A549 (cell line): ENCODE results near the gene SURF2. TPM values are rescaled to one million over a fixed set of nuclear protein-coding genes. Genes with fewer than 3 reads are reported as not detected.
A peak's percentile ranks its signal among the peaks of the same experiment; 100 is the strongest.

ENCODE experiments used
- ATAC-seq, 2 experiments: fragments of 200-7000 bp in 1 of 2; fragments of >200 bp in 1 of 2; cut with Nextera tagmentation in 1 of 2; cut with Tn5 transposase in 1 of 2; 3 replicates each; pipeline versions ENCODE4 v1.8.0 to v1.9.1; 2018 to 2020; ENCODE audit warnings: mild to moderate bottlenecking in 1 of 2, moderate library complexity in 1 of 2
- CTCF ChIA-PET: fragments of 300-600 bp; sonication (Branson Sonifier 250); formaldehyde crosslinking; extraction: SDS; loops from one replicate; lab custom pipeline; 2021; ENCODE audit warnings: antibody characterized with exemption, inconsistent platforms; lab: Yijun Ruan, JAX
- POLR2A ChIA-PET: fragments of 350-600 bp; formaldehyde crosslinking; extraction: SDS; loops from one replicate; lab custom pipeline; 2021; ENCODE audit warnings: antibody characterized with exemption, inconsistent platforms; lab: Yijun Ruan, JAX
- DNase-seq, 2 experiments: peaks; one replicate each; pipeline versions ENCODE4 v3.0.0 to v3.0.0-alpha.2; 2011 to 2016; ENCODE audit warnings: low read depth in 1 of 2, low spot score in 1 of 2
- FAIRE-seq: peaks from 2 replicates; lab custom pipeline; 2011; peaks lifted over from hg19 to GRCh38; lab: Jason Lieb, UNC
- H3K27ac ChIP-seq, 2 experiments: fragments of >200 bp; sonication (Bioruptor Twin); formaldehyde crosslinking; 3 replicates each; pipeline ENCODE4 v1.5.1; 2016 to 2017
- H3K4me1 ChIP-seq: fragments of >200 bp; sonication (Bioruptor Twin); formaldehyde crosslinking; 3 replicates; pipeline ENCODE4 v1.6.1; 2016
- H3K4me2 ChIP-seq: fragments of >200 bp; sonication (Bioruptor Twin); formaldehyde crosslinking; 3 replicates; pipeline ENCODE4 v1.6.1; 2016
- H3K4me3 ChIP-seq: fragments of >200 bp; sonication (Bioruptor Twin); formaldehyde crosslinking; 3 replicates; pipeline ENCODE4 v1.5.1; 2016
- H3K9me3 ChIP-seq: fragments of >200 bp; sonication (Bioruptor Twin); formaldehyde crosslinking; 3 replicates; pipeline ENCODE4 v1.6.1; 2016
- ATOH8 ChIP-seq: fragments of 250-450 bp; sonication (Bioruptor Pico); IDR thresholded peaks from 2 replicates; pipeline ENCODE4 v1.5.0; 2020; ENCODE audit warnings: low read depth, mild to moderate bottlenecking, moderate library complexity
- BHLHE40 ChIP-seq: IDR thresholded peaks from 2 replicates; pipeline ENCODE4 v1.6.1; 2012; ENCODE audit warnings: low read depth, low read length, inconsistent platforms
- CBX2 ChIP-seq: fragments of 200-600 bp; sonication (generic); IDR thresholded peaks from 2 replicates; pipeline ENCODE4 v1.6.1; 2016; ENCODE audit warnings: low read depth, mild to moderate bottlenecking, borderline replicate concordance
- CHD4 ChIP-seq: fragments of 200-600 bp; sonication (generic); IDR thresholded peaks from 2 replicates; pipeline ENCODE4 v1.6.1; 2016; ENCODE audit warnings: antibody characterized with exemption, mild to moderate bottlenecking, borderline replicate concordance
- CTCF ChIP-seq: fragments of >200 bp; sonication (Bioruptor Twin); formaldehyde crosslinking; IDR thresholded peaks from 3 replicates; pipeline ENCODE4 v1.5.1; 2016
- EHMT2 ChIP-seq: fragments of 200-600 bp; sonication (generic); IDR thresholded peaks from 2 replicates; pipeline ENCODE4 v1.6.1; 2016; ENCODE audit warnings: antibody characterized with exemption, low read depth, mild to moderate bottlenecking, moderate library complexity
- ELK1 ChIP-seq: fragments of 150-350 bp; IDR thresholded peaks from 2 replicates; pipeline ENCODE4 v1.6.1; 2014; ENCODE audit warnings: low read depth, mild to moderate bottlenecking, low read length
- FOSB ChIP-seq: fragments of 250-450 bp; sonication (Bioruptor Pico); IDR thresholded peaks from 2 replicates; pipeline ENCODE4 v1.5.0; 2020; ENCODE audit warnings: mild to moderate bottlenecking, moderate library complexity
- HDAC2 ChIP-seq: fragments of 200-600 bp; sonication (generic); IDR thresholded peaks from 2 replicates; pipeline ENCODE4 v1.6.1; 2016
- HES2 ChIP-seq: fragments of >200 bp; sonication (Bioruptor Twin); formaldehyde crosslinking; IDR thresholded peaks from 2 replicates; pipeline ENCODE4 v1.6.1; 2016
- HEYL ChIP-seq: fragments of 250-450 bp; sonication (Bioruptor Pico); IDR thresholded peaks from 2 replicates; pipeline ENCODE4 v1.8.0; 2021; ENCODE audit warnings: mild to moderate bottlenecking, moderate library complexity
- HOXB5 ChIP-seq: fragments of 250-450 bp; sonication (Bioruptor Pico); IDR thresholded peaks from 2 replicates; pipeline ENCODE4 v1.5.0; 2020; ENCODE audit warnings: mild to moderate bottlenecking, moderate library complexity
- KDM1A ChIP-seq: fragments of 200-600 bp; sonication (generic); IDR thresholded peaks from 2 replicates; pipeline ENCODE4 v1.6.1; 2016; ENCODE audit warnings: low read depth, mild to moderate bottlenecking
- KDM5A ChIP-seq: fragments of 200-600 bp; sonication (generic); IDR thresholded peaks from 2 replicates; pipeline ENCODE4 v1.6.1; 2016; ENCODE audit warnings: antibody characterized with exemption, mild to moderate bottlenecking
- MAX ChIP-seq: IDR thresholded peaks from 2 replicates; pipeline ENCODE4 v1.6.1; 2012
- MAZ ChIP-seq: fragments of 150-350 bp; IDR thresholded peaks from 2 replicates; pipeline ENCODE4 v1.6.1; 2014; ENCODE audit warnings: antibody characterized with exemption, low read depth, low read length, borderline replicate concordance
- NFE2L2 ChIP-seq: fragments of 150-350 bp; conservative IDR thresholded peaks from 2 replicates; pipeline ENCODE4 v1.6.1; 2014; ENCODE audit warnings: low read length
- NR3C1 ChIP-seq: fragments of >200 bp; sonication (Bioruptor Twin); formaldehyde crosslinking; IDR thresholded peaks from 3 replicates; pipeline ENCODE4 v1.6.1; 2017
- PHF8 ChIP-seq: fragments of 200-600 bp; sonication (generic); IDR thresholded peaks from 2 replicates; pipeline ENCODE4 v1.6.1; 2016; ENCODE audit warnings: low read depth, mild to moderate bottlenecking, antibody characterized with exemption, moderate library complexity, borderline replicate concordance
- RAD21 ChIP-seq, 2 experiments: fragments of >200 bp in 1 of 2; sonication (Bioruptor Twin) in 1 of 2; formaldehyde crosslinking in 1 of 2; IDR thresholded peaks in 1 of 2; conservative IDR thresholded peaks in 1 of 2; 2 replicates in 1 of 2; 3 replicates in 1 of 2; pipeline ENCODE4 v1.6.1; 2012 to 2018; ENCODE audit warnings: inconsistent platforms in 1 of 2
- RARB ChIP-seq: fragments of 250-450 bp; sonication (Bioruptor Pico); IDR thresholded peaks from 2 replicates; pipeline ENCODE4 v1.8.0; 2021; ENCODE audit warnings: mild to moderate bottlenecking, moderate library complexity
- RCOR1 ChIP-seq: fragments of 150-350 bp; IDR thresholded peaks from 2 replicates; pipeline ENCODE4 v1.6.1; 2014; ENCODE audit warnings: antibody characterized with exemption, low read length, low read depth
- RFX5 ChIP-seq: fragments of 450-650 bp; IDR thresholded peaks from 2 replicates; pipeline ENCODE4 v1.7.1; 2014; ENCODE audit warnings: antibody characterized with exemption, mild to moderate bottlenecking, moderate library complexity
- RNF2 ChIP-seq: fragments of 200-600 bp; sonication (generic); IDR thresholded peaks from 2 replicates; pipeline ENCODE4 v1.6.1; 2016; ENCODE audit warnings: low read depth, mild to moderate bottlenecking, antibody characterized with exemption, moderate library complexity, borderline replicate concordance
- SMC3 ChIP-seq: fragments of >200 bp; sonication (Bioruptor Twin); formaldehyde crosslinking; IDR thresholded peaks from 3 replicates; pipeline ENCODE4 v1.6.1; 2018; ENCODE audit warnings: inconsistent platforms
- SREBF2 ChIP-seq: fragments of 450-650 bp; IDR thresholded peaks from 2 replicates; pipeline ENCODE4 v1.6.1; 2014; ENCODE audit warnings: mild to moderate bottlenecking, moderate library complexity
- TFCP2L1 ChIP-seq: fragments of 250-450 bp; sonication (Bioruptor Pico); IDR thresholded peaks from 2 replicates; pipeline ENCODE4 v1.5.0; 2021; ENCODE audit warnings: mild to moderate bottlenecking
- TP53 ChIP-seq: fragments of 250-450 bp; sonication (Bioruptor Pico); IDR thresholded peaks from 2 replicates; pipeline ENCODE4 v1.5.0; 2021; ENCODE audit warnings: mild to moderate bottlenecking, moderate library complexity
- ZSCAN20 ChIP-seq: fragments of 250-450 bp; sonication (Bioruptor Pico); IDR thresholded peaks from 2 replicates; pipeline ENCODE4 v1.8.0; 2022; ENCODE audit warnings: mild to moderate bottlenecking, moderate library complexity
- WGBS: methylation state at CpG from one replicate; pipeline ENCODE4 v1.1.6; 2017; ENCODE audit errors: missing lambda C conversion rate; 5-methylcytosine and 5-hydroxymethylcytosine counted together
- polyA plus RNA-seq, 4 experiments: library from polyadenylated mRNA; depleted of rRNA in 3 of 4; stranded (reverse); fragments of >200 nt; fragmentation: RNase III in 1 of 4; extraction: RNeasy Plus Mini Kit Qiagen cat#74134 plus additional on column Dnase treatment in 1 of 4; gene quantifications; 2 replicates in 3 of 4; 3 replicates in 1 of 4; pipeline ENCODE4 v1.2.3, GENCODE V29; 2011 to 2017

The SURF2 gene
- polyA plus RNA-seq, 2 of the 4 experiments (the other 2 are of a cell fraction), result 25.2 to 34.9 TPM

- H3K9me3 ChIP-seq, result no peaks in the 10 kb centered on the region
- FAIRE-seq (no peak), DNase-seq (no peak), ATAC-seq (peak in 1 of 2 experiments; percentile 0; a peak in 1 of 6 replicates)
- ChIA-PET POLR2A (interaction anchor here (1.1 kb wide), 1 partner anchor 12 kb away, joined by 4 read pairs; no protein-coding TSS in a partner anchor), CTCF (interaction anchor here (0.8 to 7.5 kb wide), 3 partner anchors 13 to 77 kb away, joined by 3 to 59 read pairs (median 3); no protein-coding TSS in a partner anchor)
- peaks cover 22% of the 10 kb centered on the region; the same call in 2 of the 3 replicates for H3K4me1 ChIP-seq
- TF ChIP-seq RCOR1 (no peak), NFE2L2 (no peak), SMC3 (no peak), HEYL (CRISPR knock-in tag) (no peak), TP53 (CRISPR knock-in tag) (no peak), HOXB5 (CRISPR knock-in tag) (no peak), BHLHE40 (no peak), EHMT2 (no peak), SREBF2 (no peak), HES2 (no peak), HDAC2 (no peak), CTCF (no peak), TFCP2L1 (no peak), RAD21 (conservative IDR thresholded peaks at IDR 0.05 in 1 of 2, IDR thresholded peaks at IDR 0.05 in 1 of 2) (no peak), RARB (no peak), FOSB (CRISPR knock-in tag) (no peak), CHD4 (no peak), RFX5 (no peak), MAZ (no peak)
- 81% methylated on average over 7 of the region's 7 CpGs for WGBS
- H3K4me2 ChIP-seq, result peak overlapping the region; percentile 91
- H3K4me3 ChIP-seq, result no peak overlapping the region
- no peak overlapping the region for H3K27ac ChIP-seq
Measured at GRCh38 chr9:133354766-133355165, 1.6 kb upstream of the SURF2 start.

GRCh38 chr9:133355881-133356357 is 431 bp upstream of the SURF2 start:
- no peaks in the 10 kb centered on the region for H3K9me3 ChIP-seq
- ChIA-PET CTCF (interaction anchor here (0.6 to 7.5 kb wide), 7 partner anchors 14 to 248 kb away, joined by 3 to 59 read pairs (median 3); no protein-coding TSS in a partner anchor), POLR2A (interaction anchor here (0.6 to 2.0 kb wide), 6 partner anchors 8 to 326 kb away, joined by 3 to 27 read pairs (median 4); partner anchors contain the start of genes MED22, RPL7A and STKLD1)
- DNase-seq (no peak), ATAC-seq (peak; percentile 18 to 28), FAIRE-seq (no peak)
- H3K4me2 ChIP-seq, result peak overlapping the region; percentile 91
- H3K27ac ChIP-seq, result peak overlapping the region; percentile 82 to 94
- WGBS, result 2% methylated on average over 18 of the region's 31 CpGs
- peaks cover 14% of the 10 kb centered on the region; the same call in 1 of the 3 replicates for H3K4me1 ChIP-seq
- H3K4me3 ChIP-seq, result peak overlapping the region; percentile 64
- TF ChIP-seq SMC3 (no peak), PHF8 (peak; percentile 35; the same call in 1 of the 2 replicates), MAX (no peak), NR3C1 (no peak), CHD4 (no peak), KDM1A (no peak), ATOH8 (no peak), EHMT2 (no peak), KDM5A (peak; percentile 67), ELK1 (no peak), RNF2 (no peak), ZSCAN20 (CRISPR knock-in tag) (no peak), RARB (no peak), CTCF (0 out of 3 replicates have a peak, but pooled peaks have one; percentile 6), CBX2 (no peak)
